Neural cell (in vitro differentiated cells): Measurements from ENCODE around the gene LPIN2. TPM values are rescaled to one million over a fixed set of nuclear protein-coding genes. Genes with fewer than 3 reads are reported as not detected.

Source experiments
- H2AFZ ChIP-seq: fragments of 200-600, 300-800 bp; sonication (generic), shearing (Covaris generic); 2 replicates; pipeline ENCODE4 v1.6.0; 2014; ENCODE audit warnings: low read depth, mild to moderate bottlenecking, antibody characterized with exemption, low read length, moderate library complexity
- H3F3A ChIP-seq: fragments of 200-600 bp; shearing (Covaris generic); 2 replicates; pipeline ENCODE4 v1.6.1; 2016; ENCODE audit warnings: mild to moderate bottlenecking, moderate library complexity, mixed read lengths, antibody characterized with exemption, low read length; ENCODE audit not compliant: insufficient read depth, poor library complexity, severe bottlenecking
- H3K27ac ChIP-seq: fragments of 200-600, 300-800 bp; sonication (generic), shearing (Covaris generic); 2 replicates; pipeline ENCODE4 v1.5.1; 2014; ENCODE audit warnings: mild to moderate bottlenecking, low read length, moderate library complexity
- H3K27me3 ChIP-seq: fragments of 300-800, 200-600 bp; sonication (generic), shearing (Covaris generic); 2 replicates; pipeline ENCODE4 v1.6.0; 2014; ENCODE audit warnings: mild to moderate bottlenecking, low read depth, low read length, moderate library complexity; ENCODE audit not compliant: insufficient read depth
- H3K36me3 ChIP-seq: fragments of 300-800, 200-600 bp; sonication (generic), shearing (Covaris generic); 2 replicates; pipeline ENCODE4 v1.5.1; 2014; ENCODE audit warnings: mild to moderate bottlenecking, antibody characterized with exemption, low read length, moderate library complexity; ENCODE audit not compliant: insufficient read depth
- H3K4me2 ChIP-seq: fragments of 300-800, 200-600 bp; sonication (generic), shearing (Covaris generic); 2 replicates; pipeline ENCODE4 v1.6.0; 2014; ENCODE audit warnings: mild to moderate bottlenecking, low read length
- H3K4me3 ChIP-seq: fragments of 300-800, 200-600 bp; sonication (generic), shearing (Covaris generic); 2 replicates; pipeline ENCODE4 v1.5.1; 2014; ENCODE audit warnings: mild to moderate bottlenecking, low read length, moderate library complexity
- H3K79me2 ChIP-seq: fragments of 200-600 bp; shearing (Covaris generic); replicated peaks from 2 replicates; pipeline ENCODE4 v1.6.0; 2014; ENCODE audit warnings: mild to moderate bottlenecking, low read length, moderate library complexity; ENCODE audit not compliant: insufficient read depth
- H3K9ac ChIP-seq: fragments of 300-800, 200-600 bp; sonication (generic), shearing (Covaris generic); 2 replicates; pipeline ENCODE4 v1.6.1; 2016; ENCODE audit warnings: mild to moderate bottlenecking, low read length, mixed read lengths
- H3K9me2 ChIP-seq: fragments of 200-600 bp; shearing (Covaris generic); 2 replicates; pipeline ENCODE4 v1.6.1; 2016; ENCODE audit warnings: mild to moderate bottlenecking, low read length, mixed read lengths; ENCODE audit not compliant: insufficient read depth
- H3K9me3 ChIP-seq: fragments of 200-600, 300-800 bp; sonication (generic), shearing (Covaris generic); 2 replicates; pipeline ENCODE4 v1.6.1; 2016; ENCODE audit warnings: mild to moderate bottlenecking, mixed run types, low read length, moderate library complexity, mixed read lengths
- H4K20me1 ChIP-seq: fragments of 200-600 bp; shearing (Covaris generic); 2 replicates; pipeline ENCODE4 v1.6.1; 2016; ENCODE audit warnings: mild to moderate bottlenecking, mixed run types; ENCODE audit not compliant: insufficient read depth
- CTCF ChIP-seq: fragments of 450-650 bp; IDR thresholded peaks from 2 replicates; pipeline ENCODE4 v1.5.1; 2014; ENCODE audit warnings: antibody characterized with exemption, mild to moderate bottlenecking, moderate library complexity; ENCODE audit not compliant: poor library complexity, severe bottlenecking
- EP300 ChIP-seq: fragments of 450-650 bp; conservative IDR thresholded peaks from 2 replicates; pipeline ENCODE4 v1.6.1; 2014; ENCODE audit warnings: antibody characterized with exemption, mild to moderate bottlenecking, moderate library complexity; ENCODE audit not compliant: poor library complexity, severe bottlenecking
- EZH2 ChIP-seq: fragments of 200-600, 300-800 bp; shearing (Covaris generic), sonication (generic); IDR thresholded peaks from 2 replicates; pipeline ENCODE4 v1.6.1; 2014; ENCODE audit warnings: antibody characterized with exemption, low read length, borderline replicate concordance, mild to moderate bottlenecking; ENCODE audit not compliant: insufficient read depth, poor library complexity, severe bottlenecking
- MXI1 ChIP-seq: fragments of 450-650 bp; conservative IDR thresholded peaks from 2 replicates; pipeline ENCODE4 v1.6.1; 2014; ENCODE audit warnings: antibody characterized with exemption, mild to moderate bottlenecking; ENCODE audit not compliant: poor library complexity, severe bottlenecking
- POLR2AphosphoS5 ChIP-seq: IDR thresholded peaks from 2 replicates; pipeline ENCODE4 v1.6.1; 2012
- RAD21 ChIP-seq: fragments of 450-650 bp; conservative IDR thresholded peaks from 2 replicates; pipeline ENCODE4 v1.6.1; 2014; ENCODE audit warnings: antibody characterized with exemption, mild to moderate bottlenecking, moderate library complexity
- REST ChIP-seq: IDR thresholded peaks from 2 replicates; pipeline ENCODE4 v1.6.1; 2012; ENCODE audit warnings: borderline replicate concordance
- SMC3 ChIP-seq: fragments of 450-650 bp; conservative IDR thresholded peaks from 2 replicates; pipeline ENCODE4 v1.6.1; 2014; ENCODE audit warnings: antibody characterized with exemption, mild to moderate bottlenecking, moderate library complexity; ENCODE audit not compliant: poor library complexity
- TAF1 ChIP-seq: IDR thresholded peaks from 2 replicates; pipeline ENCODE4 v1.6.1; 2012; ENCODE audit warnings: low read depth
- polyA plus RNA-seq: library from polyadenylated mRNA; depleted of rRNA; stranded (reverse); fragments of >200 nt; gene quantifications from 2 replicates; pipeline ENCODE4 v1.2.3, GENCODE V29; 2014

Gene LPIN2
- polyA plus RNA-seq, 1 donor from 2014 or later = 14.4 TPM

- no peaks in the 10 kb centered on the region for H3K36me3 ChIP-seq
- H3K9me2 ChIP-seq = no peaks in the 10 kb centered on the region
Observed at GRCh38 chr18:3042379-3042778, 29.4 kb upstream of the LPIN2 start.

GRCh38 chr18:3041843-3042242 lies 28.9 kb upstream of the LPIN2 start:
- Histone ChIP-seq H3K36me3 (no peaks in the 10 kb centered on the region), H3K9me3 (no peaks in the 10 kb centered on the region), H3K27ac (no peak overlapping the region), H2AFZ (no peak overlapping the region), H3K9ac (no peak overlapping the region), H3K27me3 (no peaks in the 10 kb centered on the region), H3K79me2 (no peaks in the 10 kb centered on the region), H3F3A (no peaks in the 10 kb centered on the region), H3K4me3 (no peak overlapping the region), H4K20me1 (no peaks in the 10 kb centered on the region), H3K4me2 (no peak overlapping the region), H3K9me2 (no peaks in the 10 kb centered on the region)
- TF ChIP-seq CTCF (no peak), RAD21 (no peak), EP300 (no peak), TAF1 (no peak), REST (no peak), MXI1 (no peak), POLR2AphosphoS5 (no peak)

More at GRCh38 chr18:3042379-3042778, 29.4 kb upstream of the LPIN2 start:
- TF ChIP-seq REST (no peak), RAD21 (no peak), SMC3 (no peak), TAF1 (no peak), EP300 (no peak), EZH2 (no peak), CTCF (no peak), POLR2AphosphoS5 (no peak), MXI1 (no peak)
- H3K9ac ChIP-seq = no peak overlapping the region
- no peaks in the 10 kb centered on the region for H3K27me3 ChIP-seq
- no peaks in the 10 kb centered on the region for H4K20me1 ChIP-seq
- no peak overlapping the region for H3K4me3 ChIP-seq
- no peaks in the 10 kb centered on the region for H3K79me2 ChIP-seq
- no peak overlapping the region for H3K27ac ChIP-seq
- no peaks in the 10 kb centered on the region for H3F3A ChIP-seq
- H2AFZ ChIP-seq = no peak overlapping the region
- no peaks in the 10 kb centered on the region for H3K9me3 ChIP-seq
- H3K4me2 ChIP-seq = no peak overlapping the region
